HFFc6 (cell line): ENCODE measurements around the gene TEX55. TPM values are rescaled to one million over a fixed set of nuclear protein-coding genes. Genes with fewer than 3 reads are reported as not detected.

Experiments used
- DNase-seq: peaks from one replicate; pipeline ENCODE4 v3.0.0-alpha.2; 2018
- H3K27ac Mint-ChIP-seq: 2 replicates; pipeline ENCODE4 v1.8.0; 2020; ENCODE audit warnings: mild to moderate bottlenecking, mixed read lengths
- H3K27me3 Mint-ChIP-seq: 2 replicates; pipeline ENCODE4 v1.8.0; 2021; ENCODE audit warnings: mild to moderate bottlenecking, moderate library complexity, mixed read lengths; ENCODE audit not compliant: insufficient read depth
- H3K36me3 Mint-ChIP-seq: 2 replicates; pipeline ENCODE4 v1.8.0; 2021; ENCODE audit warnings: low read depth, mixed read lengths
- H3K4me1 Mint-ChIP-seq: 2 replicates; pipeline ENCODE4 v1.8.0; 2020; ENCODE audit warnings: low read depth, mixed read lengths
- H3K4me3 Mint-ChIP-seq: 2 replicates; pipeline ENCODE4 v1.8.0; 2020; ENCODE audit warnings: mild to moderate bottlenecking, moderate library complexity, mixed read lengths
- H3K9me3 Mint-ChIP-seq: 2 replicates; pipeline ENCODE4 v1.8.0; 2020; ENCODE audit warnings: mild to moderate bottlenecking, mixed read lengths
- total RNA-seq, 6 experiments: library from RNA; stranded (reverse); fragmentation: NEBNext Ultra II Directional; extraction: Animal tissue kit (Norgen Biotek cat#: 25700); gene quantifications; 2 replicates in 1 of 6; 3 replicates in 5 of 6; pipeline ENCODE4 v1.2.3, GENCODE V29; 2021
- TF ChIP-seq, protein P1 (sequence below): fragments of 200-600 bp; sonication (generic); IDR thresholded peaks from 2 replicates; pipeline ENCODE4 v1.5.0; 2021; ENCODE audit warnings: antibody characterized with exemption, mild to moderate bottlenecking

Gene TEX55
- total RNA-seq, 6 experiments from 2014 or later = not detected

DNA sequence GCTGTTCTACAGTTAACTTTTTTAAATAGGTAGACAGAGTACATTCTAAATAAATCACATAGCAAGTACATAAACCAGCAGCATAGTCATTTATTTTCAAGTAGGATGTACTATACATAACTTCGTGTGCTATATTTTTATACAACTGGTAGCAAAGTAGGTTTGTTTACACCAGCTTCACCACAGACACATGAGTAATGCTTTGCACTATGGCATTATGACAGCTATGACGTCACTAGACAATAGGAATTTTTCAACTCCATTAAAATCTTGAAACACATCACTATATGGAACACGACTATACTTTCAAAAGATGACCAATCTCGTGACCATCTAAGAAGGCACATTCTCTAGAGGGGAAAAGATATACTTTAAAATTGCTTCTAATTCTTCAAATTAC lies 3.5 kb downstream of the TEX55 start:
- H3K36me3 Mint-ChIP-seq = peaks cover 17% of the 10 kb centered on the region
- peaks cover under 1% of the 10 kb centered on the region for H3K27me3 Mint-ChIP-seq
- H3K4me1 Mint-ChIP-seq = peaks cover 28% of the 10 kb centered on the region
- H3K4me3 Mint-ChIP-seq = peak overlapping the region; percentile 52
- H3K27ac Mint-ChIP-seq = peak overlapping the region; percentile 74
- H3K9me3 Mint-ChIP-seq = peaks cover 20% of the 10 kb centered on the region
- TF ChIP-seq, protein P1, sequence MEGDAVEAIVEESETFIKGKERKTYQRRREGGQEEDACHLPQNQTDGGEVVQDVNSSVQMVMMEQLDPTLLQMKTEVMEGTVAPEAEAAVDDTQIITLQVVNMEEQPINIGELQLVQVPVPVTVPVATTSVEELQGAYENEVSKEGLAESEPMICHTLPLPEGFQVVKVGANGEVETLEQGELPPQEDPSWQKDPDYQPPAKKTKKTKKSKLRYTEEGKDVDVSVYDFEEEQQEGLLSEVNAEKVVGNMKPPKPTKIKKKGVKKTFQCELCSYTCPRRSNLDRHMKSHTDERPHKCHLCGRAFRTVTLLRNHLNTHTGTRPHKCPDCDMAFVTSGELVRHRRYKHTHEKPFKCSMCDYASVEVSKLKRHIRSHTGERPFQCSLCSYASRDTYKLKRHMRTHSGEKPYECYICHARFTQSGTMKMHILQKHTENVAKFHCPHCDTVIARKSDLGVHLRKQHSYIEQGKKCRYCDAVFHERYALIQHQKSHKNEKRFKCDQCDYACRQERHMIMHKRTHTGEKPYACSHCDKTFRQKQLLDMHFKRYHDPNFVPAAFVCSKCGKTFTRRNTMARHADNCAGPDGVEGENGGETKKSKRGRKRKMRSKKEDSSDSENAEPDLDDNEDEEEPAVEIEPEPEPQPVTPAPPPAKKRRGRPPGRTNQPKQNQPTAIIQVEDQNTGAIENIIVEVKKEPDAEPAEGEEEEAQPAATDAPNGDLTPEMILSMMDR = no peak
- peak; percentile 83 for DNase-seq

DNA sequence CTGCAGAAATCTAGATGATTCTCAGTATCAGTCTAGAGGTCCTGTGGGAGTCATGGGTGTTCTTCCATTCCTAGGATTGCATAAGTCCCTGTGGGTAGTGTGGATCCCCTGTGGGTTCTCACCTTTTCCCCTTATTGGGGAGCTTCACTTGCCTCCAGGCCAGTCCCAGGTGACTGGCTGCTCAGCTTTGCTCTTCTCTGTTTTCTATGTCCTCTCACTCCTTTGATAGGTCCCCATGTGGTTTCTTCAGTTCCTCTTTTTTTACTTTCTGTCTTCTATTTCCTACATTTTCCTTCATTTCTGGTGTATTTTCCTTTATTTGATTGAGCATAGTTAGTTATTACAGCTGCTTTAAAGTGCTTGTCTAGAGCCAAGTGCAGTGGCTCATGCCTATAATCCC lies 10.9 kb downstream of the TEX55 start:
- H3K4me3 Mint-ChIP-seq = no peak overlapping the region
- H3K9me3 Mint-ChIP-seq = peaks cover 23% of the 10 kb centered on the region
- TF ChIP-seq, protein P1 = no peak
- no peak for DNase-seq
- H3K36me3 Mint-ChIP-seq = peaks cover 25% of the 10 kb centered on the region
- peaks cover 5% of the 10 kb centered on the region; the same call in 1 of the 2 replicates for H3K27me3 Mint-ChIP-seq
- H3K27ac Mint-ChIP-seq = no peak overlapping the region
- peaks cover 9% of the 10 kb centered on the region for H3K4me1 Mint-ChIP-seq

DNA sequence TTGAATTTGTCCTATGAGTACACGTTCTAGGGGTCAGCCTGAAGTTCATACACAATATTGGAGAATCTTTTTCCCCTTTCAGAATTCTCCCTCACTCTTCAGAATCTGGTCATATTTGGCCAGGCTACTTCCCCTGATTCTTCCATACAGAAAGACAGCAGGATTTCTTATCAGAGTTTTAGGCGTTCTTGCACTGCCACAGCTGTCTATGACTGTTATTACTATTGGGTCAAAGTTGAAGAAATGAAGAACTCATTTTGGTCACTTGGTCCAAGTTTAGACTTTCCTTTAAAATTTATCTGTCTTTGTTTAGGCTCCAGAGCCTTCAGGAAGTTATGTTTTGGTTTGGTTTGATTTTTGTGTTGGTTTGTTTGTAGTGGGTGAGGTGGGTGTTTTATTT lies 12.0 kb downstream of the TEX55 start:
- Mint-ChIP-seq H3K36me3 (peaks cover 23% of the 10 kb centered on the region), H3K9me3 (peaks cover 18% of the 10 kb centered on the region), H3K4me1 (peaks cover 16% of the 10 kb centered on the region), H3K27me3 (peaks cover 5% of the 10 kb centered on the region; the same call in 1 of the 2 replicates), H3K4me3 (no peak overlapping the region), H3K27ac (no peak overlapping the region)
- DNase-seq = no peak
- TF ChIP-seq, protein P1 = no peak

DNA sequence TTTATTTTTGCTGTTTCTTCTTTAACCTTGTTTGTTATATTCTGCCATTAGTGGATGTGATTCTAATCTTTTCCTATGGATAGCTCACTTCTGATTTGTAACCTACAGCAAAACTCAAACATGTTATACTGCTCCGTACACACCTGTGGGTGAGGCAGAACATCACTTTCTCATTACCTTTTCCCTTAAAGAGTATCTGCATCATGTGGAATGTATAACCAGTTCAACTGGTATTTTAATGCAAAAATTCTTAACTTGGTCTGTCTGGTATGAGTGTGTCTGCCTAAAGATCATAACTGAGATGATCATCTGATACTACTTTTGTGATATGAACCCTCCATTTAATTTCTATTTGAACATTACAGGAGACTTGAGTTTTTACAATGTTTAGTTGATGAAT lies 14.4 kb downstream of the TEX55 start:
- H3K4me3 Mint-ChIP-seq = no peak overlapping the region
- no peak overlapping the region for H3K27ac Mint-ChIP-seq
- H3K4me1 Mint-ChIP-seq = peaks cover 16% of the 10 kb centered on the region
- no peak for DNase-seq
- peaks cover 11% of the 10 kb centered on the region for H3K9me3 Mint-ChIP-seq
- peaks cover 10% of the 10 kb centered on the region; the same call in 1 of the 2 replicates for H3K36me3 Mint-ChIP-seq
- TF ChIP-seq, protein P1 = no peak
- H3K27me3 Mint-ChIP-seq = peaks cover 3% of the 10 kb centered on the region; the same call in 1 of the 2 replicates

DNA sequence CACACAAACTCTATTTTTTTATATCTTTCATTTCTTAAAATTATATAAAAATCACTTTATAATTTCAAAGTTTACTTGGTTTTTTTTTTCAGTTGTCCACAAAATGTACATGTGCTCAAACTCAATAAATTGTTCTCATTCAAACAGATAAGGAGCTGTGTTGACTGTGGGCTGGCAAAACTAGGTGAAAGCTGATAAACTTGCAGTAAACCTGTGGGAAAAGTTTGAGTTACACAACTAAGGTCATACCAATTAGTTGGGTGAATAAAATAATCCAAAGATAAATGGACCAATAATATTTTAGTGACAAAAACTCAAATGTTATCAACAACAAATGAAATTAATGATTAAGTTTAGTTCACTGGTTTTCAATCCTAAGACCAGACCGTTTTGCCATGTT lies 14.8 kb downstream of the TEX55 start:
- TF ChIP-seq, protein P1 = no peak
- peaks cover 3% of the 10 kb centered on the region; the same call in 1 of the 2 replicates for H3K27me3 Mint-ChIP-seq
- no peak overlapping the region for H3K4me3 Mint-ChIP-seq
- H3K4me1 Mint-ChIP-seq = peaks cover 16% of the 10 kb centered on the region
- no peak overlapping the region for H3K27ac Mint-ChIP-seq
- H3K9me3 Mint-ChIP-seq = peaks cover 16% of the 10 kb centered on the region
- peaks cover 8% of the 10 kb centered on the region; the same call in 1 of the 2 replicates for H3K36me3 Mint-ChIP-seq
- DNase-seq = no peak
